LNCaP clone FGC (cell line): Measurements from ENCODE around the gene AGA.
A peak's percentile ranks its signal among the peaks of the same experiment; 100 is the strongest.

ENCODE experiments used
- DNase-seq: peaks from one replicate; pipeline ENCODE4 v3.0.0-alpha.2; 2011; ENCODE audit warnings: low read depth
- H3K4me3 ChIP-seq: 2 replicates; pipeline ENCODE4 v1.5.1; 2011; ENCODE audit warnings: mild to moderate bottlenecking, low read depth, low read length, control low read depth
- CTCF ChIP-seq: IDR thresholded peaks from 2 replicates; pipeline ENCODE4 v1.5.1; 2012; ENCODE audit warnings: mild to moderate bottlenecking; ENCODE audit not compliant: control insufficient read depth, insufficient read depth; ENCODE audit errors: extremely low read depth

The AGA gene

GRCh38 chr4:177464026-177464425 is 21.8 kb upstream of the AGA start:
- no peak overlapping the region for H3K4me3 ChIP-seq
- DNase-seq: no peak
- no peak for TF ChIP-seq CTCF

- no peak overlapping the region for H3K4me3 ChIP-seq
- no peak for TF ChIP-seq CTCF
- DNase-seq: no peak
Measured at GRCh38 chr4:177461606-177462005, 19.4 kb upstream of the AGA start.

- H3K4me3 ChIP-seq: no peak overlapping the region
- TF ChIP-seq CTCF: no peak
- DNase-seq: no peak
Measured at GRCh38 chr4:177460460-177460859, 18.2 kb upstream of the AGA start.

GRCh38 chr4:177455561-177455970 is 13.3 kb upstream of the AGA start:
- H3K4me3 ChIP-seq: no peak overlapping the region
- TF ChIP-seq CTCF: no peak
- peak; percentile 63 for DNase-seq

- no peak overlapping the region for H3K4me3 ChIP-seq
- no peak for TF ChIP-seq CTCF
- no peak for DNase-seq
Measured at GRCh38 chr4:177453116-177453515, 10.9 kb upstream of the AGA start.

- no peak overlapping the region for H3K4me3 ChIP-seq
- no peak for TF ChIP-seq CTCF
- no peak for DNase-seq
Measured at GRCh38 chr4:177451108-177451500, 8.9 kb upstream of the AGA start.

GRCh38 chr4:177450426-177451107 is 8.3 kb upstream of the AGA start:
- no peak for DNase-seq
- no peak overlapping the region for H3K4me3 ChIP-seq
- no peak for TF ChIP-seq CTCF
